Stimulated activated CD8-positive, alpha-beta memory T cell treated with anti-CD3 and anti-CD28 coated beads, Interleukin-15, amount 100 ng/mL, for 48 hours (primary cell): ENCODE results near the gene SPNS2.

Experiments
- DNase-seq, 2 donors: peaks; one replicate each; pipeline ENCODE4 v3.0.0-alpha.2; 2020; ENCODE audit warnings: low read depth in 2 of 2

The SPNS2 gene

GRCh38 chr17:4520060-4520893 is 21.6 kb downstream of the SPNS2 start:
- no peak for DNase-seq

GRCh38 chr17:4520894-4521600 is 22.4 kb downstream of the SPNS2 start:
- no peak for DNase-seq

- no peak for DNase-seq
Measured at GRCh38 chr17:4522661-4523060, 24.0 kb downstream of the SPNS2 start.

GRCh38 chr17:4523946-4524345 is 25.3 kb downstream of the SPNS2 start:
- DNase-seq = no peak

- no peak for DNase-seq
Measured at GRCh38 chr17:4525691-4526397, 27.2 kb downstream of the SPNS2 start.

- no peak for DNase-seq
Measured at GRCh38 chr17:4527134-4527533, 28.5 kb downstream of the SPNS2 start.

- no peak for DNase-seq
Measured at GRCh38 chr17:4527566-4528125, 29.0 kb downstream of the SPNS2 start.

- DNase-seq = no peak
Measured at GRCh38 chr17:4529533-4530152, 31.0 kb downstream of the SPNS2 start.

GRCh38 chr17:4530799-4531730 is 32.4 kb downstream of the SPNS2 start:
- no peak for DNase-seq

GRCh38 chr17:4531988-4532736 is 33.5 kb downstream of the SPNS2 start:
- no peak for DNase-seq

GRCh38 chr17:4532860-4533522 is 34.3 kb downstream of the SPNS2 start:
- DNase-seq = no peak

GRCh38 chr17:4533523-4534504 is 35.1 kb downstream of the SPNS2 start:
- DNase-seq = no peak

- no peak for DNase-seq
Measured at GRCh38 chr17:4534515-4534914, 35.8 kb downstream of the SPNS2 start.

- DNase-seq = no peak
Measured at GRCh38 chr17:4534928-4535666, 36.4 kb downstream of the SPNS2 start.

- DNase-seq = no peak
Measured at GRCh38 chr17:4535667-4536258, 37.1 kb downstream of the SPNS2 start.

- no peak for DNase-seq
Measured at GRCh38 chr17:4536259-4536741, 37.6 kb downstream of the SPNS2 start.
